GM12801 (cell line): ENCODE measurements around the gene STK40.

Experiments used
- CTCF ChIP-seq: IDR thresholded peaks from one replicate; pipeline ENCODE4 v1.5.1; 2011; ENCODE audit warnings: control low read depth; ENCODE audit not compliant: insufficient read length; ENCODE audit errors: extremely low read depth

The STK40 gene

GRCh38 chr1:36328088-36328480 is 57.6 kb downstream of the STK40 start:
- TF ChIP-seq CTCF: no peak

GRCh38 chr1:36327421-36328087 is 58.2 kb downstream of the STK40 start:
- TF ChIP-seq CTCF: no peak

GRCh38 chr1:36326499-36326898 is 59.2 kb downstream of the STK40 start:
- TF ChIP-seq CTCF: no peak

- no peak for TF ChIP-seq CTCF
These were observed 61.4 kb downstream of the STK40 start for GRCh38 chr1:36324353-36324703.

- TF ChIP-seq CTCF: no peak
These were observed 61.9 kb downstream of the STK40 start, which contains the start of gene EVA1B for GRCh38 chr1:36323636-36324352. EVA1B (minus strand) TSS chr1:36323645; CDS start chr1:36323037, 608 bp downstream.

GRCh38 chr1:36322786-36323635 is 62.7 kb downstream of the STK40 start:
- TF ChIP-seq CTCF: no peak
